Breast epithelium (tissue), 3 donors: ENCODE measurements around the gene ABCC12.

ENCODE experiments used
- CTCF ChIP-seq, 3 donors: fragments of 450-650 bp; IDR thresholded peaks; one replicate each; pipeline ENCODE4 v1.5.1; 2016 to 2017; ENCODE audit warnings: antibody characterized with exemption in 3 of 3, mild to moderate bottlenecking in 3 of 3, moderate library complexity in 3 of 3
- POLR2AphosphoS5 ChIP-seq, 3 donors: sonication (generic); formaldehyde crosslinking; IDR thresholded peaks; one replicate each; pipeline ENCODE4 v1.6.1; 2017; ENCODE audit warnings: antibody characterized with exemption in 3 of 3

- no peak for TF ChIP-seq POLR2AphosphoS5 (IDR thresholded peaks at IDR 0.05)
- no peak for TF ChIP-seq CTCF (IDR thresholded peaks at IDR 0.05)
These were observed 39.2 kb upstream of the ABCC12 start for GRCh38 chr16:48194828-48195556.
